GM18907 (cell line): ENCODE results near the gene GSTA2.
"Not testable (repeated sequence)": the region's sequence is repeated elsewhere in the genome, so short reads cannot be mapped to it uniquely, and the experiment has no call there.

Experiments used
- ATAC-seq: cut with Tn5 transposase; IDR thresholded peaks from one replicate; pipeline ENCODE4 v1.9.1; 2021; ENCODE audit warnings: mild to moderate bottlenecking, moderate library complexity; ENCODE audit not compliant: unreplicated experiment

The GSTA2 gene

DNA sequence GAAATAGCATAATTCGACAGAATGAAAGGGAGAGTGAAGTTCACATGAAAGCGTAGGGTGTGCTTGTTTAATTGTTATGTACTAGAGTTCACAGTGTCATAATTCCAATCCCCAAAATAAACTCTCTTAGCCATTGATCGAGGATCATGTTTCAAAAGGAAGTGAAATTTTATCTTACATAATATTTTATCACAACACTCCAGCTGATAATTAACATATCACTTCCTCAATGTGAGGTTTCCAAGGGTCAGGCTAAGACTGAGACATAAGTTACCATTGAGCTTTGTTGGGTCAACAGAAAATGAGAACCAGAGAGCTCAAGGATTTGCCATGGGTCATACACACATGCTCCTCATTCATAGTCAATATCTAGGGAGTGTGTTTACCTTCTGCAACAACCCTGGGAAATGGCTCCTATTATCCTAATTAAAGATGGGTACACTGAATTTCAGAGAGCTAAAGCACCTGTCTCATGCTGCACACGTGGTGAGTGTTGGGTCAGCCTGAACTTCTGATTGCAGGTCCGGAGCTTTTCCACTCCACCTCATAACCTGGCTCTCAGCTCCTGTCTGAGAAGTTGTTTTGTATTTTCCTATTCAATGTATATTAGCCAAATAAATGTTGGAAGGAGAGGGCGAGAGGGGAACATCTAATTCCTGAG, 3.0 kb downstream of the GSTA2 start:
- ATAC-seq = no peak

DNA sequence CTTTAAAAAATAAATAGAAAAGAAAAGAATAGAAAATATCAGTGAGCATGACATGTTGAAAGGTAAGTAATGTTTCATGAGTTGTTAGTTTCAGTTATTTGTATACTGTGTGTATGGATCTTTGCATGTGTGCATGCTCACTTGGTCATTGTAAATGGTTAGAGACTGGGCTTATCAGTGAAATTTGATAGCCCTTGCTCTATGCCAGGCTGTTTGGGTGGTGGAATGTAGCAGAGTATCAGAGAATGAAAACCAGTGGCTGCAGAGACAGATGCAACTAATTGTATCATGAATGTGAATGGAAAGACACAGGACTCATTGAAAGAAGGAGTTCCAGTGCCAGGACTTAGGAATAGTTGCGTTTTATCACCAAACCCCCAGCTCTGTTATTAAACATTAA, 4.2 kb downstream of the GSTA2 start:
- ATAC-seq = no peak

DNA sequence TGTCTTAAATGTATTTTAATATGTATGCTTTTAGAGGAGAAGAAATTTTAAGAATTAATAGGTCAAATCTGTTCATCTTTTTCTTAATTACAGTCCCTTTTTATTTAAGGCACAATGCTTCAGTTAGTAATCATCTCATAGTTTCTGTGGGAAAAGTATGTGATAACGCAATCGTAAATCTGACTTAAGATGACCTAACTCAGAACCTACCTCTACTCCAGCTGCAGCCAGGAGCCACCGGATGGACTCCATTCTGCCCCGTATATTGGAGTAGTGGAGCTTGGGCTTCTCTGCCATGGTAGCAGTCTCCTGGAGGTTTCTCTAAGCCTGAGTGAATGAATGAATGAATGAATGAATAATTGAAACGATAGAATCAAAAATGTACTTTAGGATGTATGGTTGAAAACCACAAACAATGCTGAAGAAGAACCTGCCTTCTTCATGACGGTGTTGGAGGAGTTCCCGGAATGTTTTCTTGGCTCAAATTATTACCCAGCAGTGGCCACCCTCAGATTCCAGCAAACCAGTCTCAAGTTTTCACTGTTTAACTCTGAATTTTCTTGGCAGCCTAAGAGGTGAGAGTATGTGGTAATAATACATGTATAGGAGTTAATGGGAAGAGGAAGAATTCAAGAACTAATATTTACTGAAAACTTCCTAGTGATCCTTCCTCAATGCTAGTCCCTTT, 5.5 kb downstream of the GSTA2 start:
- not testable (repeated sequence) for ATAC-seq

DNA sequence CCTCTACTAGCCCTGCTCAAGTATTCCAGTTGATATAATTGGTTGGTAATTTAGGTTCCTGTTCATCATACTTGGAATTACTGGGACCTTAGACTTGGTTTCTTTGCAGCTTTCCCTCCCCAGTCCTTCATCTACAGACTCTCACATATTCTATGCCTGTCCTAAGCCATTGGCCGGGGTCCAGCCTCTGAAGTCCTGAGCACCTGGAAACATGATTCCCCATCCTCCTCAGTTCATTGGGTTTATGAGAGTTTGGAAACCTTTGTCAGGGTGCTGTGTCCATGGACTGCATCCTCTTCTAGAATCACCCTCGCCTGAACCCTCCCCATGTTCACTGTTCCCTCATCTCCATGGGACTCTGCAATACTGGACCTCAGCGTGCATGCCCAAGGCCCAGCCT, 8.8 kb downstream of the GSTA2 start:
- ATAC-seq = no peak

DNA sequence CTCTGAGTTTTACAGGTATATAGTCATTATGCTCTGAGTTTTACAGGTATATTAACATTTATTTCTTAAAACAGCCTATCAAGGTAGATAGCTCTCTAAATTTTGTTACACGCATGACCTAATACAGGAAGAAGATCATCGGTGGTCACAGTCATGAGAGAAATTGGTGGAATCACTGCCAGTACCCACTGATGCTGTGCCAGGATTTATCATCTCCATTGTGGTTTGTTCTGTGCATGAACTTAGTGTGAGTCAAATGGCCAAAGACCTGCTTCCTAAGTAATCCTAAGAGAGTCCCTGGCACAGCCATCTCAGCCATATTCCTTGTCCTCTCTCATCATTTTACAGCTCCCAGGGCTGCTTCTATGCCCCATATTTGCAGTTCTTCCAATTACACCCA, 10.1 kb downstream of the GSTA2 start:
- ATAC-seq = not testable (repeated sequence)

DNA sequence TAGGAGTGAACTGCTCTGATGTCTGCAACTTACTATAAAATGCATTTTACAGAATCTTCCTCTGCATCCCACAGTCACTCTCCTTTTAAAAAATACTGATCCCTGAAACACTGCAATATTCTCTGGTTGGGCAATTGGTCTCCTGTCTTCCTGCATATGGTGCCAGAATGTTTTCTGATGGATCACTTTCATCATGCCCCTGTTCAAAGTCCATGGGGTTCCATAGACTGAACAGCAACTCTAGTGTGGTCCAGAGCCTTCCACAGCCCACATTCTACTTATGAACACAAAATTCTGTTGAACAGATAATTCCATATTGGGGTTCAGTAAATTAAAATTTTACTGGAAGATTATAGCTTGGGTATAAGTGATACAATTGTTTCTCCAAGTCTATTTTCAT, 11.0 kb downstream of the GSTA2 start:
- no peak for ATAC-seq

DNA sequence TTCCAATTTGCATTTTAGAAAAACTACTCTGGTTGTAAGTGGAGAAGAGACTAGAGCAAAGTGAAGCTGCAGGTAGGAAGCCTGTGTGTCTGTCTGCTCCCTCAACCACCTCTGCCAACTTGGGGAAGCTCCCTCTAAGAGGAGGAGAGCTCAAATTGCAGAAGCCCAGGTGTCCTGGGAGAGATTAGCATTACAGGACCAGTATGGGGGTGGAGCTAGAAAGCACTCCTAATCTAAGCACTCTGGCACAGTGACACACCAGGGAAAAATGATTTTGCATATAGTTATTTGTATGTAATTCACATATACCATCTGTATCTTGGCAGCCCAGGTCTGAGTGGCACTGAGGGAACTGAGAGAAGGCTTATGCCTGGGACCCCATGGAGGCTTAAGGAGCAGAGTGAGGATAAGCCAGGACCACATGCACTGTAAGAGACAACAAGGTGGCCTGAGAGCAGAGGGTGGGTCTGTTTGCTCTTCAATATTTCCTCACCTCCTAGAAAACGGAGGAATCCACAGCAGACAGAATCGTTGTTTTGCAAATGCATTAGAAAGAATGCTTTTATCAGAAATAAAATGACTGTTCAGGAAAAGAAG, 13.6 kb downstream of the GSTA2 start:
- ATAC-seq = no peak

DNA sequence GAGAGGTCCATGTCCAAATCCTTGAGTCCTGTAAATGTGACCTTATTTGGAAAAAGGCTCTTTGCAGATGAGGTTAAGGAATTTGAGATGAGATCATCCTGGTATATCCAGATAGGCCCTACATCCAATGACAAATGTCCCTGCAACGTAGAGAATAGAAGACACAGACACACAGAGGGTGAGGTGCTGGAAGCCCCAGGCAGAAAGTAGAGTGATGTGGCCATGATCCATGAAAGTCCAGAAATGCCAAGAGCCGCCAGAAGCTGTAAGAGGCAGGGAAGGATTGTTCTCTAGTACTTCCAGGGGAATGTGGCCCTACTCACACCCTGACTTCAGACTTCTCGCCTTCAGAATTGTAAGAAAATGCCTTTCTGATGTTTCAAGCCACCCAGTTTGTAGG, 16.0 kb downstream of the GSTA2 start:
- ATAC-seq = not testable (repeated sequence)

DNA sequence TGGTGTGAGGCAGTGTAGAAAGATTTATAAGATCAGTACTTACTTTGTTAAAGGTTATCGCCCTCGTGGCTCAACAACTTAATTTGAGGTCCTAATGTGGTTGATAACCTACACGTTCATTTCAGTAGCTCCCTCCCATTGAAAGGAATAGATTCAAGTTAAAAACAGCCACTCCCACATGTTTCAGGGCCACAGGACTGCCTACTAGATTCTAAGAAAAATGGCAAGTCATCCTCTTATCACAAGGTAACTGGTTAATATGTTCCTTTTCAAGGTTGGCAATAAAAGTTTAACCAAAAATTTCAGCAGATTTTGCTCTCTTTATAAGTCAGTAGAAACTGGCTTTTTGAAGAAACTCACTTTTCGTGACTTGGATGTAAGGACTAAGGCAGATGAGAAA, 17.1 kb downstream of the GSTA2 start:
- no peak for ATAC-seq

DNA sequence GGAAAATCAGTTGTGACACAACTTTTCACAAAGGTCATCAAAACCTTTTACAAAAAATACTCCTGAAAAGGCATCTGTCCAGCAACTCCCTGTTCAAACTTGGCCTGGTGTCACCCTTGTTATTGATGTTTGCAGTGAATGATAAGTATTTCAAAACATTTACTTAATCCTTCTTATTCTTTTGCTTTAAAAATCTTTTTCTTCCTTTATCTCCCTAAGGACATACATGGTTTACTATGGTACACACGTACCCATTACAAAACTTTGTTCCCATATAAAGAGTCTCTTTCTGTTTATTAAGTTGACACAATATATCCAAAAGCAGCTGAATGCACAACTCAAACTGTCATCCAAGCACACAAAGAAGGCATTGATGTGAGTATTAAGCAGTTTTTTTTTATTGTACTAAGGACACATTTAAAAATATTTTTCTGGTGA, 17.5 kb downstream of the GSTA2 start:
- no peak for ATAC-seq

DNA sequence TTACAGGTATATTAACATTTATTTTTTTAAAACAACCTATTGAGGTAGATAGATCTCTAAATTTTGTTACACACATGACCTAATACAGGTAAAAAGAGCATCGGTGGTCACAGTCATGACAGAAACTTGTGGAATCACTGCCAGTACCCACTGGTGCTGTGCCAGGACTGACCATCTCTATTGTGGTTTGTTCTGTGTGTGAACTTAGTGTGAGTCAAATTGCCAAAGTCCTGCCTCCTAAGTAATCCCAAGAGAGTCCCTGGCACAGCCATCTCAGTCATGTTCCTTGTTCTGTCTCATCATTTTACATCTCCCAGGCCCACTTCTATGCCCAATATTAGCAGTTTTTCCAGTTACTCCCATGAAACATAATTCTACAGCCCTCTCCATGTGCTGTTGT, 21.4 kb downstream of the GSTA2 start:
- ATAC-seq = no peak

DNA sequence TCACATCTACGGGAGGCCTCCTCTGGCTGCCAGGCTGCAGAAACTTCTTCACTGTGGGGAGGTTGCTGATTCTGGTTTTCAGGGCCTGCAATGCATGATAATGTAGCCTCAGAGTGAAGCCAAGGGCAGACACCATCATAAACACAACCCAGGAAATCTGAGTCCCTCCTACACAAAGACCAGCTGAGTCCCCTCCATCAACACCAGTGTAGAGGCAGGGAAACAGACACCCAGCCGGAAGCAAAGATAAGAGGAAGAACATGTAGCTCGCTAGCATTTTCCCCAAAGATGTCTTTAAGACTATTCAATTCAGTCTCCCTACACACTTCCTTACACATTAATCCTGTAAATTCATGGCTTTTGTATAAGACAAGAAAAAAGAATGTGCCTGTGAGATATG, 23.6 kb downstream of the GSTA2 start:
- no peak for ATAC-seq

DNA sequence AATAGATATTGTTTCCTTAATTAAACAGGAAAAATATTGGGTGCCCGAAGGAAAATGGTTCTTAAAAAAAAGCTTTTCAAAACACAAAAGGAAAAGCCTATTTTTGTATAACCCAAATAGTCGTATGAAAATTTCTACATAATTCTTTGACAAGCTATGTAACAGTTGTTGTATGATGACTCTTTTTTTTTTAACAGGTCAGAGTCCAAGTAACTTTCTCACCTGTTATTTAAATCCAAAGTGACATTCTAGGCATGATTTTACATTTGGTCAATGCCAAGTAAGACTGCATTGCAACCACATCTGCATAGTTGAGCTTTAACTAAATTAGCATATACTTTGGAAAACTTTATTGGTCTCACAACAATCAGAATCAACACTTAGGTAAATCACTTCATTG, 24.1 kb downstream of the GSTA2 start:
- no peak for ATAC-seq

DNA sequence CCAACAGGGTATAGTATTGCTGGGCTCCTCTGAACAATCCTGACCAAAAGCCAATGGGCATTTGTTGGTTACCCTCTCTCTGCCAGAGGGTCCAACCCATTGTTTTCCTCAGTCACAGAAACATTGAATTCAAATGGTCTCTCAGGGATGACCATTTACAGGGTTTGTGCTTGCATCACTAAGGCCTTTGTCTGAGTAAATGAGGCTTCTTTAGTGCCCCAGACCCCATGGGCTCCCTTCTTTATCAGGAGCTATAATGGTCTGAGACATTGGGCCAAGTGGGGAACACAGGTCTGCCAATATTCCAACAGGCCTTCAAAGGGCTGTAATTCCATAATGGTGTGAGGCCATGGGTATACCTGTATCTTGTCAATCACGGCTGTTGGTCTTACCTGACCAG, 27.1 kb downstream of the GSTA2 start:
- ATAC-seq = no peak

DNA sequence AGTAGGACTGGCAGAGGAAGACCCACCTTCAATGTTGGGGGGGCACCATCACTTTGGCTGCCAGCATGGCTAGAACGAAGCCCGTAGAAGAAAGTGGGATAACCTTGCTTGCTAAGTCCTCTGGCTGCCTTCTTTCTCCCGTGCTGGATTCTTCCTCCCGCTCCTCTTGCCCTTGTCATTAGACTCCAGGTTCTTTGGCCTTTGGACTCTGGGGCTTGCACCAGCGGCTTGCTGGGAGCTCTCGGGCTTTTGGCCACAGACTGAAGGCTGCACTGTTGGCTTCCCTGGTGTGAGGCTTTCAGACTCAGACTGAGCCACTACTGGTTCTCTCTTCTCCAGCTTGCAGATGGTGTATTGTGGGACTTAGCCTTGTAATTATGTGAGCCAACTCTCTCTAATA, 28.2 kb downstream of the GSTA2 start:
- no peak for ATAC-seq

DNA sequence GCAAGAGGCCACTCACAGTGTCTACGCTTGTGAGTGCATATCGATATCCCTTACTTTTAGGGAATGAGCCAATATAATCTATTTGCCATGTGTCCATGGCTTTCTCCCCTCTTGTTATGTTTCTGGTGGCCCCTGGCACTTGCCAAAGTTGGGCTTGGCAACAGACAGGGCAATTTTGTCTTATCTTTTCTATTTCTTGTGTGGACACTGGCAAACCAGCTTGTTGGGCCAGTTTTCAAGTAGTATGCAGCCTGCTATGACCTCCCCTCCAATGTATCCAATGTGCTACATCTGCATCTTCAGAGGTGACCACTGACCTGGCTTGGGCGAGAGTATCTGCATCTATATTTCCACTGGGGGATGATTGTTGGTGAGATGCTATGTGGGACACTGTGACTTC, 29.2 kb downstream of the GSTA2 start:
- no peak for ATAC-seq

DNA sequence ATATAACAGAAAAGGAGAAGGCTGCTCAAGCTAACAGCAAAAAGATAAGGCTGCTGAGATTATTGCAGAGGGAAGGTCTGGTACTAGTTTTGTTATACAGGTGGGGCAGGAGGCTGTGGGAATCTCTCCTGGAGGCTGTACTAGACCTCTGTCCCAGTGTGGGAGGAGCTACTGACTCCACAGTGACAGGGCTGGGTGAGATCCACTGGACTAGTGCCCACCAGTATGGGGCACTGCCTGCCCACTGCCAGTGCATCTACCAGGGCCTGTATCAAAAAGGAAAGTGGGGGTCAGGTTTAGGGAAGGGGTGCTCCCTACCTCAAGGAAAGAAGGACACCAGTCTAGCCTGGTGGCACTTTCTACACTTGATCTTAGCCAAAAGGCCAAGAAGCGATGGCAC, 30.1 kb downstream of the GSTA2 start:
- ATAC-seq = no peak

DNA sequence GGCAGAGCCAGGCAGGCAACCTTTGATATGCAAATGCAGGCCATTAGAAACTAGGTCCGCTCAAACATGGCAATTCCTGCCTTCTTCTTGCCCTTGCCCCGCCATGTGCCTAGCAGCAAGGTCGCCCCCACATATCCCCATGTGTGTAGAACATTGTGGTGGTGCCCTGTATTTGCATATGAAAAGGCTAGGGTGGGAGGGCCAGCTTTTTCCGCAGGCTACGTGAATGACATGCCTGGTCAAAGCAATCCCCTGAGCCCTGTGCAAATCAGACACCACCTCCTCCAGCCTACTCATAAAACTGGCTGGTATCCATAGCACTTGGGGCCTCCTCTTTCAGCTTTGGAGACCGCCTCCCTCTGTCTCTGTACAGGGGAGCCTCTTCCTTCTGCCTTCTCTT, 31.6 kb downstream of the GSTA2 start:
- no peak for ATAC-seq

DNA sequence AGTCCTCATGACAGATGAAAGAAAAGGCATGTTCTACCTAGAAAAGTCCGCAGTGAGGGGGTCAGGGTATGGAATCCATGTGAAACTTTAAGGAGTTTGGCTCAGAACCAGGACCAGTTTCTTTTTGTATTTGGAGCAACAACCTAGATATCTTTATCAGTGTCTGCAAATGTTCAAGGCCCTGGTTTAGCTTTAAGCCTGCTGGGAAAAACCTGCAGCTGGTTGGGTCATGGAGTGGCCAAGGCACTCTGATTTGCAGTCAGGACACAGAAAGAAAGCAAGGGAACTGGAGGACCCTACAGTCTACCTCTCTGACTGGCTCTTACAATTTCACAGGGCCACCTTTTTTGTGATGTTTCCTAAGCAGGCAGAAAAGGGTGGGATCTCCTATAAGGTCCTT, 33.7 kb downstream of the GSTA2 start:
- ATAC-seq = no peak

DNA sequence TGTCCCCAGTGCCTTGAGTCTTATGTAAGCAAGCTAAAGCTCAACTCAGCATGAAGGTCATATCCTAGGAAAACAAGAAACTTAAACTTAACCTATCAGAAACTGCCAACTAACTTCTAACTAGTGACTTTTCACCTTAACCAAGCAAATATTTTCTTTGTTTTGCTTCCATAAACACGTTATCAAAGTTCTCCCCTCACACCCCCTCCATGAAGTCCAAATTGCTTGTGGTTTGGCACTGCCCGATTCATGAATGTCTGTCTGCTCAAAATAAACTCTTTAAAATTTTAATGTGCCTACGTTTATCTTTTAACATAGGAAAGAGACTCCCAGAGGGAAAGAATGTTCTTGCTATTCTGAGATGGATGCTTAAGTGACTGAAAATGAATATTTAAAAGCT, 34.9 kb downstream of the GSTA2 start:
- ATAC-seq = no peak

DNA sequence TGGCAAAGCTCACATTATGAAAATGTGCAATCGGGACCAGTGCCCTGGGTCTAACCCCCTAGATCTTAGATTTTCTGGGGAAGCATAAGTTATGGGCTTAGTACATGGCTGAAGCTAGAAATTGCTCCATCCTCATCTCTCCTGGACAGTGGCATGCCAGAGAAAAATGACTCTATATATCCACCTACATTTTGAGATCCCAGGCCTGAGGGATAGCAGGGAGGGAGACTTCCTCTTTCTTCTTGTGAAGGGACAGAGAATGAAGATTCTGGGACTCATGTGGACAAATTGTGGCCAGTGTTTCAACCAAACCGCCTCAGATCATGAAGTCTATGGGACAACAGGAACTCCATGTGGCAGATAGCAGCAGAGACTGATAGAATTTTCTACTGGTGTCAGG, 35.4 kb downstream of the GSTA2 start:
- ATAC-seq = no peak

DNA sequence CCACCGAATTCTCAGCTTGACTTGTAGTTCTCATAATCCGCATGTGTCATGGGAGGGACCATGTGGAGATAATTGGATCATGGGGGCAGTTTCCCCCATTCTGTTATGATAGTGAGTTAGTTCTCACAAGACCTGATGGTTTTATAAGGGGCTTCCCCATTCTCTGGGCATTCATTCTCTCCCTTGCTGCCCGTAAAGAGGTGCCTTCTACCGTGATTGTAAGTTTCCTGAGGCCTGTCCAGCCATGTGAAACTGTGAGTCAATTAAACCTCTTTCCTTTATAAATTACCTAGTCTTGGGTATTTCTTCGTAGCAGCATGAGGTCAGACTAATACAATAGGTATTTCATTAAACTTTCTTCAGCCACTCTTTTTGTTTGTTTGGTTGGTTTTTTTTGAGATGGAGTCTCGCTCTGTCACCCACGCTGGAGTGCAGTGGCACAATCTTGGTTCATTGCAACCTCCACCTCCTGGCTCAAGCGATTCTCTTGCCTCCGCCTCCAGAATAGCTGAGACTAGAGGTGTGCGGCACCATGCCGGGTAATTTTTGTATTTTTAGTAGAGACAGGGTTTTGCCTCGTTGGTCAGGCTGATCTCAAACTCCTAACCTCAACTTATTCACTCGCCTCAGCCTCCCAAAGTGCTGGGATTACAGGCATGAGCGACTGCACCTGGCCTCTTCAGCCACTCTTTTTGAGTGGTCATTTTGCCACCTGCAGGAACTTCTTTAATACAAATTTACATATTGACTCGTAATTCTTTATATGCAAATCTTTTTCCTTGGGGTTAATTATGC, 36.3 kb downstream of the GSTA2 start:
- no peak for ATAC-seq
